Hematopoietic multipotent progenitor cell treated with erythropoietin and hydrocortisone succinate and interleukin-3 and kit ligand, for 4 days (in vitro differentiated cells): ENCODE data around the gene DUOX1.
A peak's percentile ranks its signal among the peaks of the same experiment; 100 is the strongest.
"Not testable (repeated sequence)": the region's sequence is repeated elsewhere in the genome, so short reads cannot be mapped to it uniquely, and the experiment has no call there.

Experiments used
- DNase-seq: peaks from one replicate; pipeline ENCODE4 v3.0.0-alpha.2; 2015

DUOX1 gene

GRCh38 chr15:45121706-45122417, 7.9 kb upstream of the DUOX1 start:
- DNase-seq, result no peak

DNA sequence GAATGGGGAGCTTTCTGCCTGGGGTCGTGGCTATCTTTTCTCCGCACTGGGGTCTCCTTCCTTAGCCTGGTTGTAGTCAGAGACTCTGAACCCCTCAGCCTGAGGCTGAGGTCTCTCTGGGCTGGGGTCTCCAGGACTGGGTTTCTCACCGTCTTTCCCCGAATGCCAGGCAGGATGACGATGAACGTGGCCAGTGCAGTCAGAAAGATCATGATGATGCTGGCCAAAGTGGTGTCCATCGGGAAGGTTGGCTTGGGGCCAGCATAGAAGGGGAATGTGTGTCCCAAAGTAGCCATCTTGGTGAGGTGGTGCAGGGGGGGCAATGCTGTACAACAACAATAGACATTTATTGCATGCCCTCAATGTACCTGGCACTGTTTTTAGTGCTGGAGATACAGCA, 7.1 kb upstream of the DUOX1 start:
- no peak for DNase-seq

GRCh38 chr15:45123397-45123796, 6.4 kb upstream of the DUOX1 start:
- DNase-seq, result no peak

- peak; percentile 70 for DNase-seq
Measured at GRCh38 chr15:45126535-45127158, 3.1 kb upstream of the DUOX1 start.

DNA sequence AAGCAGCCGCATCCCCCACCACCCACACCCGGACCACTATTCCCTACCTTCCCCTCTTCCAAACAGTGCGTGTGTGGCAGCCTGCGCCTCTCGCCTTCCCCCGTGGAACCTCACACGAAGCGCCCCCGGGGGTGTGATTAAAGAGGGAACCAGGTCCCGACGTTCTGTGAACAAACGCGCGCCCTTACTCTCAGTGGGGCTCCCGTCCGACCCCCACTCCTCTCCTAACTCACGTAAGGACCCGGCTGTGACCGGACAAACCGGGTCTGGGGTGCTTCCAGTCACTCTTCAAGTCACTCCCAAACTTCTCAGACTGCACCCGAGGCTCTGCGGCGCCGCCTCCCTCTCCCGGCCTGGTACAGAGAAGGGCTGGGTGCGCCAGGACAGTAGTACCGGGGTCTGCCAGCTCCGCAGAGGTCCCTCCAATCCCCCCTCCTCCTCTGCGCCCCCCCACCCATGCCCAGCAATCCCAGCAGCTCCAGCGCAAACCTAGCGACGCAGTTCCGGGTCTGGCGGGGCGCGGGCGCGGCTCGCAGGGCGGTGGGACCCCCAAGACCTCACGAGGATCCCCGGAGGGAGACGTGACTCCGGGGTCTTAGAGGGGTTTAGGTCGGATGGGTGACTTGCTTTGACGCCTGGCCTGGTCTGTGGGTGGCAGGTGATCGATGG, 689 bp upstream of the DUOX1 start:
- DNase-seq, result no peak

DNA sequence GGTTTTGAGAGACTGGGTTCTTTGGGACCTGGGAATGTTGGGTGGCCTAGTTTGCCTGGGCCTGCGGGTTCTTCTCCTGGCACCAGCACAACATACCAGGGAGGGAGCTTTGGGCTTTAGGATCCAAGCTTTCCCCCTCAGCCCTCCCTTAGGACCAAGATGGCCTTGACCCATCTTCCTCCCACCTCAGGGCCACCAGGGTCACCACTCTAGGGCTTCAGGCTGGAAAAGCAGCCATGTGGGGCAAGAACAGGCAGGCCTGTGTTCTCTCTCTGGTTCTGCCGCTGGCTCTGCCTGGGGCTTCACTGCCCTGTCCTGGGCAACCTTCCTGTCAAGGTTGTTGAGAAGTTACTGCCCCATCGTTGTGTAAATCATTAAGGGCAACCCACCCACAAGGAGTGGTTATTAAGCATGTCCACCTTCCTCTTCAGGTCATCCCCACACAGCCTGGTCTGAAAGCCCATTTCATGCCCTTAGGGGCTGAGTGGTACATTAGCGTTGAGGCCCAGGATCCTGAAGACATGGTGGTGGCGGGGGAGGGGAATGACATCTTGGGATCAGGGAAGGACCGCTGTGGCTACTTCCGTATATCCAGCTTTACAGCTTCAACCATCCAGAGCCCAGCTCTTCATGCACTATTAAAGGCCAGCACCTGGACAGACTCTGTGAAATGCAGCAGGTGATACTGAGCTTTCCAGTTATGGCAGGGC, 652 bp downstream of the DUOX1 start:
- DNase-seq, result no peak

DNA sequence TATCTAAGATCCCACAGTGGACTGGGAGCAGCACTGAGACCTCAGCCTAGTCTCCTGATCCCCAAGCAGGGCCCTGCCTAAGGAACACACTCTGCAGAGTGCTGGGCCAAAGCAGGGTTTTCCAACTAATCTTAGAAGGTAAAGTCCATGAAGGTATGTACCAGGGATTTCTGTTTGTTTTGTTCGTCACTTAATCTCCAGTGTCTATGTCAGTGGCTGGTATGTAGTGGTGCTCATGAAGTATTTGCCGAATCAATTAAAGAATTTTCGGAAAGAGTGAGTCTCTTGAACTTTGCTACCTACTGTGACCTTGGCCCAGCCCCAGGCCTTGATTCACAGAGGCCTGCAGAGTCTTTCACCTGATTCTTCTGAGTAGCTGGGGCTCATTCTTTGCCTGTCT, 1.7 kb downstream of the DUOX1 start:
- no peak for DNase-seq

- no peak for DNase-seq
Measured at GRCh38 chr15:45132844-45133560, 3.2 kb downstream of the DUOX1 start.

- no peak for DNase-seq
Measured at GRCh38 chr15:45133561-45133920, 3.7 kb downstream of the DUOX1 start.

DNA sequence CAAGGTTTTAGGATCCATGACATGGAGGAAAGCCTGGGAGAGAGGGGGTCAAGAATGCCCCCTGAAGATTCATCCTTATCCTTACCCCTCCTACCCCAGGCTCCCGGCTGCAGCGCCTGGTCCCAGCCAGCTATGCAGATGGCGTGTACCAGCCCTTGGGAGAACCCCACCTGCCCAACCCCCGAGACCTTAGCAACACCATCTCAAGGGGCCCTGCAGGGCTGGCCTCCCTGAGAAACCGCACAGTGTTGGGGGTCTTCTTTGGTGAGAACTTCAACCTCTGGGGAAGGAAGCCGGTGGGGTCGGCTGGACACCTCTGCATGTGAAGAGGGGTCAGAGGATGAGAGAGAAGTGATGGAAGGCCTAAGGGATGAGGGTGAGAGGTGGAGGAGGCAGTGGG, 4.3 kb downstream of the DUOX1 start:
- DNase-seq, result no peak

- DNase-seq, result peak; percentile 42
Measured at GRCh38 chr15:45134682-45135604, 5.1 kb downstream of the DUOX1 start.

- DNase-seq, result not testable (repeated sequence)
Measured at GRCh38 chr15:45135705-45136377, 6.0 kb downstream of the DUOX1 start.

DNA sequence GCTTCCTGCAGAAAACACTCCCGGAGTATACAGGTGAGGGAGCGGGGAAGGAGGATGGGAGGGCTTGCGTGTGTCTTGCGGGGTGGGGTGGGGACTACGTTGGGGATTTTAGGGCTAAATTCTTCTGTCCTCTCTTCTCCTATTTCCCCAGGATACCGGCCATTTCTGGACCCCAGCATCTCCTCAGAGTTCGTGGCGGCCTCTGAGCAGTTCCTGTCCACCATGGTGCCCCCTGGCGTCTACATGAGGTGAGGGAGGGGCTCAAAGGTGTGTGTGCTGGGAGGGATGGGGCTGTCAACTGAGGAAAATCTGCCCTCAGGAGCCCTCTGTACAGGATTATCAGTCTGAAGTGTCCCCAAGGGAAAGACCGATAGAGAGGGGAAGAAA, 6.6 kb downstream of the DUOX1 start:
- DNase-seq, result no peak

DNA sequence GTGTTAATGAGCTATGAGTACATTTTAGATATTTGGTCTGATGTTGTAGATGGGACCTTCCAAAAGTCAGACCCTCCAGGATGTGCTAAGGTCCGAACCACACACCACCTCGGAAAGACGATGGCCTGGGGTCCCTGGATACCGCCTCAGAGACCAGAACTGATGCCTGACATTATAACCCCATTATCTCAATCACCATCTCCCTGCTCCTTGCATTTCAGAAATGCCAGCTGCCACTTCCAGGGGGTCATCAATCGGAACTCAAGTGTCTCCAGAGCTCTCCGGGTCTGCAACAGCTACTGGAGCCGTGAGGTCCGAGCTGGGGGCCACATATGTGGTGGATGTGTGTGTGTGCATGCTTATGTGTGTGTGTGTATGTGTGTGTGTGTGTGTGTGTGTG, 7.9 kb downstream of the DUOX1 start:
- no peak for DNase-seq

DNA sequence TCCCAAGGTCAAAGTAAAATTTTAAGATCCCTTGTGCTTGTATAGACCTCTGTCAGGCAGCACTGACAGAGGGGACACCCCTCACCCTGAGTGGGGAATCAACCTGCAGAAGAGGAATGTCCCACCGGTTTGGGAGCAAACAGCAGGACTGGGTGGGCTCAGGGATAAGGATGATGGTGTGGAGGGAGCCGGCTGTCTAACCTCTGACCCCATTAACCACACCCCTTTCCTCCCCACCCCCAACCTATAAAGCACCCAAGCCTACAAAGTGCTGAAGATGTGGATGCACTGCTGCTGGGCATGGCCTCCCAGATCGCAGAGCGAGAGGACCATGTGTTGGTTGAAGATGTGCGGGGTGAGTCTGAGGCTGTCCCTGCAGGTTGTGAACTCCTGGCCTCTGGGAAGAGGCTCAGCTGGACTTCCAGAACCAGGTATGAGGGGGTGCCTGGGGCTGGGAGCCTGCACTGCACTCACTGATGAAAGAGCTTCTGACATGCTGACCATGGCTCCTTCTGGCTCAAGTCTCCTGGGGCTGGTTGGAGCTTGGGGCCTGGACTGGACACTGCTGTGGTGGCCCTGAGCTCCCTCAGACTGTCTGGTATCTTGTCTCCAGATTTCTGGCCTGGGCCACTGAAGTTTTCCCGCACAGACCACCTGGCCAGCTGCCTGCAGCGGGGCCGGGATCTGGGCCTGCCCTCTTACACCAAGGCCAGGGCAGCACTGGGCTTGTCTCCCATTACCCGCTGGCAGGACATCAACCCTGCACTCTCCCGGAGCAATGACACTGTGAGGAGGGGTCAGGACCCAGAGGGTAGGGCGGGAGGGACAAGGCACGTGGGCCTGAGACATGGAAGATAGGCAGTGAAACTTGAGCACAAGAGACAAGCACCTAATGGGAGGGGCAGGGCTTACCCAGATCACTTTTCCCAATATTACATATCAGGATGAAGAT, 9.3 kb downstream of the DUOX1 start:
- DNase-seq, result no peak

GRCh38 chr15:45139770-45140169, 10.0 kb downstream of the DUOX1 start:
- DNase-seq, result no peak

DNA sequence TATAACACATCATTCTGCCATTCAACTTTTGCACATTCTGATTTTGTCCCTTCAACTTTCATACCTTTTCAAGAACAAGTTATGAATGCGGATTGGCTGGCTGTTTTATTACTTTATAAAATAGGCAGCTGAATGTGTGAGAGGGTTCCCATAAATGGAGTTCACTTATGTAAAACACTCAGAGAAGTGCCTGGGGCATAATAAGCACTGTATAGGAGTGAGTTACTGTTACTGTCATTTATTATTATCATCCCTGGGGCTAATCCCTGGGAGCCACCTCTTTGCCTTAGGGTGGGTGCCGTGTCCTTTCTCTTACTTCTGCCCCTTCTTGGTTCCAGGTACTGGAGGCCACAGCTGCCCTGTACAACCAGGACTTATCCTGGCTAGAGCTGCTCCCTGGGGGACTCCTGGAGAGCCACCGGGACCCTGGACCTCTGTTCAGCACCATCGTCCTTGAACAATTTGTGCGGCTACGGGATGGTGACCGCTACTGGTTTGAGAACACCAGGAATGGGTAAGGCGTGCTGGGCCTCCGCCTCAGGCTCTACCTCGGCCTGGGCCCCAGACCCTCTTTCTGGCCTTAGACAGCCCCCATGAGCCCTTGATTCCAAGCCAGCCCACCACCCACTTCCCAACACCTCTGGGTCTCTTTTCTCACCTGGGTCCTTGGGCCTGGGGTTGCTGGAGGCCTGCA, 10.9 kb downstream of the DUOX1 start:
- no peak for DNase-seq

DNA sequence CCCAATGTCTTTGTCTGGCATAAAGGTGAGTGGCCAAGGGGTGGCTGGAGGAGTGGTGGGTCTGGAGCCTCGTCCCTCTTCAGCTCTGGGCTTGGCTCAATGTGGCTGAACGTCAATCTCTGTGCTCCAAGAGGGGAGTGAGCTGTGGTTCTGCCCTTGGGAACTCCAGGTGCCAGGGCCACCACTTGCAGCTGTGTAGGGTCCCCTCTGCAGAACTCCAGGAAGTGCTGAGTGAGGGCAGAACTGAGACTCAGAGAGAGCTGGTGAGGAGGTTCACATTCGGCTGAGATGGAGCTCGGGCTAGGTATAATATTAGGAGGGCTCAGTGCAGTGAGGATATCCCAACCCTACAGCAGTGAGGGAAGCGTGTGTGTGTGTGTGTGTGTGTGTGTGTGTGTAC, 11.6 kb downstream of the DUOX1 start:
- DNase-seq, result no peak

DNA sequence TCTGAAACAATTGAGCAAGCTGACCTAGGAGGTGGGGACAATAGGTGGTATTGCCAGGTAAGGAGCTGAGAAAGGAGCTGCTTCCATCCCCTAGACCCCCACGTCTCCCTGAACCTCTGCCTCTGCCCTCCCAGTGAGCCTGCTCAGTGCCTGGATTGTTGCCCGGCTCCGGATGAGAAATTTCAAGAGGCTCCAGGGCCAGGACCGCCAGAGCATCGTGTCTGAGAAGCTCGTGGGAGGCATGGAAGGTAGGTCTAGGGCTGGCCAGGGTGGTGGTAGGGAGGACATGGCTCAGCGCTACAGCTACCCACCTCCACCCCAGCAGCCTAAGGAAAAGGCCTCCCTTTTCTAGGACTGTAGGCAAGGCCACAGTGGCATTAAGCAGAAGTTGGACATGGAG, 13.3 kb downstream of the DUOX1 start:
- DNase-seq, result no peak

DNA sequence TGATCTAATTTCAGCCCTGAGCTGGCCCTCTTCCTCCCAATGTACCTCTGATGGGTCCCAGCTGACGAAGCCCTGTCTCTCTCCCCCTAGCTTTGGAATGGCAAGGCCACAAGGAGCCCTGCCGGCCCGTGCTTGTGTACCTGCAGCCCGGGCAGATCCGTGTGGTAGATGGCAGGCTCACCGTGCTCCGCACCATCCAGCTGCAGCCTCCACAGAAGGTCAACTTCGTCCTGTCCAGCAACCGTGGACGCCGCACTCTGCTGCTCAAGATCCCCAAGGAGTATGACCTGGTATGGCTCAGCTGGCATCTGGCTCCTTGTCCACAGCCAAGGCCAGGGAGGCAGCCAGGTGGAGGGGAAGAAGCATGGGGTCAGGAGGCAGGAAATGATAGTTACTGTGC, 14.2 kb downstream of the DUOX1 start:
- no peak for DNase-seq
